HG02870 (cell line): ENCODE measurements around the gene CORO7.

ENCODE experiments used
- ATAC-seq: cut with Tn5 transposase; IDR thresholded peaks from one replicate; pipeline ENCODE4 v1.9.1; 2021; ENCODE audit warnings: mild to moderate bottlenecking, moderate library complexity; ENCODE audit not compliant: unreplicated experiment

The CORO7 gene

GRCh38 chr16:4324492-4325252 lies 91.7 kb downstream of the CORO7 start:
- ATAC-seq = no peak

- ATAC-seq = no peak
Measured at GRCh38 chr16:4323845-4324488, 92.4 kb downstream of the CORO7 start.

- ATAC-seq = no peak
Measured at GRCh38 chr16:4323071-4323844, 93.1 kb downstream of the CORO7 start.

DNA sequence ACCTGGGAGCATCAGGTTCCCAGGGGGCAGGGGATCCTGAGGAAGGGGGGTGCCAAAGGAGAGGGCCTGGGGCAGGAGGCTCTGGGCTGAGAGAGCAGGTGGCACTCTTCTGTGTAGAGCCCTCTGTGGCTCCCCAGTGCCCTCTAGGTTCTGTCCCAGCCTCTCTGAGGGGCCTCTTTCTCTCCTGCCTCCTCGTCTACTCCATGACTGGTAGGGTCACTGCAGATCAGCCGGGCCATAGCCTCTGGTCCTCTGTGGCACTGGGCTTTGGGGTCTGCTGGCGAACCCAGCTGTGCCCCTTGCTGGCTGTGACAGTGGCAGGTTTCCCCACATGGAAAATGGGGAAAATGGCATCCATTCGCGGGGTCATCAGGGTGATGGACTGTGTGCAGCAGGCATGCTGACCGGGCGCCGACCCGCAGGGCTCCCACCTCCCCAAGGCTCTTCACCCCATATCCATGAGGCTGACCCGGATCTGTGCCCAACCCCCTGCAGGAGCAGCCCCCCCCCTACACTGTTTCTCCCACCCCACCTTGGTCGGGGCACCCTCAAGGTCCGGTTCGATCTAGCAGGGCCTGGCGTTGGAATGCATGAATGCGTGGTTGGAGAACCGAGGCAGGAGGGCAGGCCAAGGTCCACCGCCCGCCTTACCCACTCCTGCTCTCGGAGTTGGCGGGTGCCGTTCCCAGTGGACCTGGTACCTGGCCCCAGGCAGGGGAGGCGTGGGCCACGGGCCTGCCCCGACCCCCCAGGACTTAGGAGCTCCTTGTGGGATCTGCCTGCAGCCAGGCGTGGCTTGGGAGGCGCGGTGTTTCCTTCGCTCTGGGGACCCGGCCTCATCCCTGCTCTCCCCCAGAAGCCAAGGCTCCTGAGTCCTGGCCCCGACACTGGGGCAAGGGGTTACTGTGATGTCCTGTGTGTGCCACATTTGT lies 94.0 kb downstream of the CORO7 start:
- ATAC-seq = no peak

DNA sequence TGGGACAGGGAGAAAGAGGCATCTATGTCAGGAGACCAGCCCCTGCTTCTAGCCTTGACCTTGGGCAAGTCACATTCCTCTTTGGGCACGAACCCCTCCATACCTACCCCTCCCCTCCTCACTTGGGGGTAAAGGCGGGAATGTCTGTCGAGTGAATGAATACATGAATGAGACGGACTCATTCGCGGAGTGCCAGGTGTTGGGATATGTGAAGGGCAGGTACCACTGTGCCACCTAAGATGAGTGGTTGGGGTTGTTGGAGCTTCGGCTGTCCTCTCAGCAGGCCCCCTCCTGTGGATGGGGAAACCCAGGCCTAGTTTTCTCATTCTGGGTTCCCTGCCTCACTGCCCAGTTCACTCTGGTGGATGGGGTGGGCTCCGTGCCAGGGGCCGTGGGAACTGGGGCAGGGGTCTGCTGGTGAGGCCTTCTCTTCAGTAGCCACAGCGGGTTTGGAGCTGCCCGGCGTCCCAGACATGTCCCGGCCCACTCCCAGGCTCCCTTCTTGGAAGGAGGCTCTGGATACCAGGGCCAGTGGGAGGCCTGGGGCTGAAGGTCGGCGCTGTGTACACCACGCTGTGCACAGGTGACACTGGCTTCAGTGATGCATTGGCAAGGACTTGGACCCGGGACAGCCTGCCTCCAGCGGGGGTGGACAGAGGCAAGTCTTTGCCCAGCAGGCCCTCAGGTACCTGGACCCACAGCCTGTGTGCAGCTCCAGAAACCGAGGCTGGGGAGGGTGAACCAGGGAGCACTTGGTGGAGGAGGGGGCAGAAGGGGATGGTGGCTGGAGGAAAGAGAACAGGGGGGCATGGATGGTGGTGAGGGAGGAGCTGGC lies 94.9 kb downstream of the CORO7 start:
- ATAC-seq = no peak

DNA sequence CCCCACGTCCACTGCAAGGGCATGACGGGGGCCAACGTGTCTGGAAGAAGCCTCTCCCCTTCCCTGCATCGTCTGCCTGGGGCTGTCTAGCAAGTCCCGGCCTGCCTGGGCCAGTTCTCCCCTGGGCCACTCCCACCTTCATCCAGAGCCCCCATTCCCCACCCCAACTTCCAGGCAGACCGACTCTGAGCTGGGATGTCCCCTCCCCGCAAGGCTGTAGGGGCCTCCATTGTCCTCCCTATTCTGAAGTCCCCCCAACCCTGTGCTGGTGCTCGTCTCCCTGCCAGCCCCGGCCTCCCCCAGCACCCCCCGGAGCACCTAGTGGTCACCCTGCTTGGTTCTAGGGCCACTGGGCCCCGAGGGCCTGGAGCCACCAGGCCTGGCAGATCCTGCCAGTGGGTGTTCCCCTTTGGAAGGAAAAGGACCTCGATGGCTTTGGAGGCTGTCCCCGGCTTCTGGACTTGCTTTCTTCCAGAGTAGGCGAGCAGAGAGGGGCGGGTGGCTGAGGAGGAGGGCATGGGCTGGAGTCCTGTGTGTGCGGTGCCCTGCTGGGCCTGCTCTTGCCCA lies 95.7 kb downstream of the CORO7 start:
- no peak for ATAC-seq

DNA sequence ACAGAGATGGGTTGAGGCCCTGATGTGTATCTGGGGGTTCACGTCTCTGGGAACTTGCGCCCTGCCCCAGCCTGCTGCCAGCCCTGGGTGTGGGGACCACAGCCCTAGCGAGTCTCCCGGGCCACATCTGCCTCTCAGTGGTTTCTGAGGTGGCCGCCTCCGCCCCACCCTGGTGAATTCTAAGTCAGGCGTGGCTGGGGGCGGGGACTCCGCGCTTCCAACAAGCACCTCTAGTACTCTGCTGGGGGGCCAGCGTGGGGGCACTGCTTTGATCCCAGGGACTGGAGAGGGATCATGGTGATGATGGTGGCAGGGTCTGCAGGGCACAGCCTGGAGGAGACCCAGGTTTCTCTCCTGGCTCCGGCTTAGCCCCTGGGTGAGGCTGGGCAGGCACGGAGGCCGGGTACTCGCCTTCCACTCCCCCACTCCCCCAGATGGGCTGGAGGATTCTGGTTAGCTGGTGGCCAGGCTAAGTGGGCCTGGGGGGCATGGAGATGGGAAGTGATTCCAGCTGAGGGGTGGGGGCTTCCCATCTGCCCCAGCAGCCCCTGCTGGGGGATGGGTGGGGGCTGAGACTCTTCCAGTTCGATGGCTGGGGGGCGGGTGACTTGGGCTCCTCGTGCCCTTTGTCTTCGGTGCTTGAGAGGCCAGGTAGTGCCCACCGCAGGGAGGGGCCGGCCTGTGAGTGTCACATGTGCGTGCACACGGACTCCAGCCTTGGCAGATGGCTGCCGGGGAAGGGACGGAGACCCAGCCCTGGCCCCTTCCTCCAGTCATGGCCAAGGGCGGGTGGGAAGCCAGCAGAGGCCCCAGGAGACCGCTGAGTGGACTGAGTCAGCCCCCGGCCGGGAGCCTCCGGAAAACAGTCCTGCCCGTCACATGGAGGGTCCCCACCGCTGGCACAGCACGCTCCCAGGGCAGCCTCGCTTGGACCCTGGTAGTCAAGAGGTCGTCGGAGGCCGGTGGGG lies 96.7 kb downstream of the CORO7 start:
- no peak for ATAC-seq

GRCh38 chr16:4318967-4319366 lies 97.4 kb downstream of the CORO7 start:
- no peak for ATAC-seq

GRCh38 chr16:4318451-4318910 lies 97.9 kb downstream of the CORO7 start:
- ATAC-seq = no peak

DNA sequence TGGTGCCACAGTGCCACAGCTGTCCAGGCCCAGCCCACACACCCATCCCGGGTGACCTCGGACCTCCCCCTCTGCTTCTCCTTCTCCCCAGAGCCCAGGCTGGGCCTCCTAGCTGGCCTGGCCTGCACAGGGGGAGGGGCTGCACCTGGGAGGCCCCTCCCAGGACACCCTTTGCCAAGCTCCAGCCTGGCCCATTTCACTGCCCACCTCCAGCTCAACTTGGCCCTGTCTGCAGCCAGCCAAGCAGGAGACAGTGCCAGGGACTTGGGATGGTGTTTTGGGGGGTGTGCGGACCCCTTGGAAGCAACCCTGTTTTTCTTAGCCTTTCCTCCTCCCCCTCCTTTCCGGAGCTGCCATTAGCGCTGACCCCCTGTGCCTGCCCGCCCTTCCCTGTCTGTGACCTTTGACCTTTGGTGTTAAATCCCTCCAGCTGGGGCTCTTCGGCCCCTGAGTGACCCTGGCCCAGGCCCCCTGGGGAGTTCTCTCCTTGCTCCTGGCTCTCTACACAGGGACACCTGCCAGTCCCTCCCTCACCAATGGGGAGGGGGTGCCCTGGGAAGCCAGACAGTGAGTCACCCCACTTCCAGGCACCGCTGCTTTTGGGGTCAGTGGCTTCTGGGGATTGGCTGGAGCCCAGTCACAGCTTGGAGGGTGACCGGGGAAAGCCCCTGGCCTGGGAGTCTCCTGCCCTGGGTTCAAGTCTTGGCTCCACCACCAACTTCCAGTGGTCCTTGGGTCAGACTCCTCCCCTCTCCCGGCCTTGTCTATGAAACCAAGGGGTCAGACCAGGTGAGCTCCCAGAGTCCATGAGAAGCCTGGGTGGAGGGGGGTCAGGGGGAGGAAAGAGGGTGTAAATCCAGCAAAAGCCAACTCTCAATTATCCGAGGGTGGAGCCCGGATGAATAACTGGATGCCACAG lies 98.6 kb downstream of the CORO7 start:
- ATAC-seq = no peak

DNA sequence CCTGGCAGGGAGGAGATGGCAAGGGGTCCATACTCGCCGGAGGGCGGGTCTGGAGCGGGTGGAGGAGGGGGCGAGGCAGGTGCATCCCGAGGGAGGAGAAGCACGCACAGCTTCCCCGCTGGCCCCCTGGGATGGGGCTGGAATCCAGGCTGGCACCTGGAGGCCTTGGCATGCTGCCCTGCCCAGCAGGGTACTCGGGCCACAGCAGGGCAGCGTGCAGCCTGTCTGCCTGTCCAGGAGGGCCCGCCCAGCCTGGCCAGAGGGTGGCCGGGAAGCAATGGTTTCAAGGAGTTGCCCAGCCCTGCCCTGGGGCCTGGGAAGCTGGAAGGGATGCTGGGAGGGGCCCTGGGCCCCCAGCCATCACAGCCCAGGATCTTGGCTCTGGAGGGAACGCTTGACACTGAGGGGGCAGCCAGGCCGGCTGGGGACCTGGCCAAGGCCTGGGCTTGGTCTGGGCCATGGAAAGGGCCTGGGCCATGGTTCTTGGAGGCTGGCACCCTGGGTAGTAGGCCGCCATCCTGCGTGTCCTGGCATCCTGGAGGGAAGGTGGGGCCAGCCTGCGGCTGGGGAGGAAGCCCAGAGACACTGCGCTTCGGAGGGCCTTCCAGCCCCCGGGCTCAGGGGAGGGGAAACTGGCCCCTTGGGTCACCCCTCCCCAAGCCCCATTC lies 99.4 kb downstream of the CORO7 start:
- no peak for ATAC-seq

- ATAC-seq = no peak
Measured at GRCh38 chr16:4316108-4316863, 100.1 kb downstream of the CORO7 start.

GRCh38 chr16:4315186-4316107 lies 100.9 kb downstream of the CORO7 start, which contains the start of gene GLIS2:
Gene GLIS2, plus strand, starts transcription at chr16:4316067. Its CDS starts 16,214 bp downstream, at chr16:4332281.
- no peak for ATAC-seq

DNA sequence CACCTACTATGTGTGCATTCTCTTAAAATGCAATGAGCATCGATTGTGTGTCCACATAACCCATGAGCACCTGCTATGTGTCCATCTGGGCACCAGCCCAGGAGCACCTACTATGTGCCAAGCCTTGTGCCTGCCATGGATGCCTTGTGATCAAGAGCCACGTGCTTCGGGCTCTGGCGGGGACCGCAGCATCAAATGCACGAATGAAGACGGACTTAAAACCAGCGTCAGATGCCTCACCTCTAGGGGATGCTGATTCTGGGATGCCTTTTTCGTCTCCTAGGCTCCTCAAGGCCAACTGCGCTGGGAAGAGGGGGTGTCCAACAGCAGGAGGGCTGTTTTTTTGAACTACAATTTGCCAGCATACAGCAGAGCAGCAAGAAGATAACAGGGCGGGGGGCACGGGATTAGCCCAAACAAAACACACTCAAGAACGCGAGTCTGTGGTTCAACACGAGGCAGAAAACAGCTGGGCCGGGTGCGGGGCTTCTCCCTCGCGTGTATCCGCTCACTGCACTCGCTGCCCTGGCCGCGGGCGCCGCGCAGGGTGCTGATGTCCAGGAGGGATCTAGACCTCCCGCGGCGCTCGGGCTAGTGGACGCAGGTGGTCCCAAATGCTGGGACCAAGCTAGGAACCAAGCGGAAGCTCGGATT lies 101.7 kb downstream of the CORO7 start:
- ATAC-seq = no peak
